Pancreas (tissue), 10 donors: ENCODE results near the gene C3orf22. TPM values are rescaled to one million over a fixed set of nuclear protein-coding genes. Genes with fewer than 3 reads are reported as not detected.
A peak's percentile ranks its signal among the peaks of the same experiment; 100 is the strongest.

Experiments used
- ATAC-seq, 4 donors: fragments of 200-7000 bp; cut with Tn5 transposase; one replicate each; pipeline versions ENCODE4 v1.8.0 to v1.9.1; 2020; ENCODE audit warnings: mild to moderate bottlenecking in 4 of 4, moderate library complexity in 4 of 4
- DNase-seq, 6 donors: peaks; one replicate each; pipeline ENCODE4 v3.0.0-alpha.2; 2020
- FAIRE-seq: peaks from 2 replicates; lab custom pipeline; 2012; peaks lifted over from hg19 to GRCh38; lab: Jason Lieb, UNC
- H3K27ac ChIP-seq, 4 donors: fragments of 200-600 bp; sonication (generic); 1 replicate in 3 of 4; 2 replicates in 1 of 4; pipeline versions ENCODE4 v1.5.0 to v1.8.0; 2020
- H3K27me3 ChIP-seq, 4 donors: fragments of 200-600 bp; one replicate each; pipeline ENCODE4 v1.8.0; 2021
- H3K36me3 ChIP-seq, 3 donors: fragments of 200-600 bp; sonication (generic) in 1 of 3; one replicate each; pipeline versions ENCODE4 v1.5.0 to v1.8.0; 2020 to 2021
- H3K4me1 ChIP-seq, 3 donors: fragments of 200-600 bp; one replicate each; pipeline ENCODE4 v1.8.0; 2021
- H3K4me3 ChIP-seq, 4 donors: fragments of 200-600 bp; sonication (generic) in 2 of 4; one replicate each; pipeline versions ENCODE4 v1.5.0 to v1.8.0; 2020 to 2021
- H3K9me3 ChIP-seq, 4 donors: fragments of 200-600 bp; one replicate each; pipeline ENCODE4 v1.8.0; 2021
- WGBS, 2 donors: extraction: QIAGEN DNeasy Blood & Tissue Kit; methylation state at CpG; one replicate each; pipeline ENCODE4 v1.1.7; 2013; 5-methylcytosine and 5-hydroxymethylcytosine counted together
- intact Hi-C, 3 donors: fragments of 100-400 bp; cut with DNase I; formaldehyde crosslinking; loops; one replicate each; pipeline versions ENCODE4 v1.11.1 to v1.14.2; 2022
- polyA plus RNA-seq, 2 donors: library from polyadenylated mRNA; stranded (reverse); fragments of 200-250 nt; gene quantifications; one replicate each; pipeline ENCODE4 v1.2.3, GENCODE V29; 2013
- total RNA-seq, 6 donors: library from RNA; stranded (reverse); fragmentation: NEBNext Ultra II Directional in 4 of 6; extraction: Animal tissue kit (Norgen Biotek cat#: 25700) in 4 of 6; gene quantifications; one replicate each; pipeline versions ENCODE4 v1.2.1 to v1.2.4, GENCODE V29; 2021 to 2023
- TF ChIP-seq, protein P1 (sequence below), 4 donors: fragments of 200-600 bp; sonication (generic) in 3 of 4; IDR thresholded peaks; one replicate each; pipeline versions ENCODE4 v1.5.0 to v1.8.0; 2021; ENCODE audit warnings: antibody characterized with exemption in 4 of 4
- donor health status: healthy with polysubstance abuse.
- donor health status: DM: no; HTN: no; CAD: no; lungs with moderate emphysema.
- donor health status: DM: no; HTN: no; CAD: no.
- donor health status: control.
- donor health status: control.
- donor health status: Bipolar disorder and iron deficiency.
- donor health status: DM: yes; HTN: yes; CAD: no.
- donor health status: DM: no; HTN: no; CAD: no.
- donor health status: DM: no; HTN: no; CAD: no.
- donor health status: DM: yes; HTN: yes; CAD: no.

The C3orf22 gene
- total and polyA plus RNA-seq, 8 donors: 0.09 TPM; not detected in 7

DNA sequence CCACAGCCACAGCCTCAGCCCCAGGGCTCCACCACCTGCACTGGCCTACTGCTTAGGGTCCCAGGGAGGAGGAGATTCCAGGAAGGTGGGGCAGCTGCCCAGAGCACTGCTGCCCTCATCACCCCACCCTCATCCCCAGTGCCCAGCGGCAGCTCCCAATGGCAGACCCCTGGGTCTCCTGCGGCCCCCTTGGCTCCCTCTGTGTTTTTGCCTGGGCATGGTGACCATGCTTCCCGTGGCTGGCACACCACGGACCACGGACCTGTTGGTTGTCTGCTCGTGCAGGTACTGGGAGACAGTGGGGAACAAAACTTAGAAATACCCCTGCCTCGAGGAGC is 32.1 kb downstream of the C3orf22 start:
- Histone ChIP-seq H3K4me1 (peaks cover 0 to 11% (median 4%) of the 10 kb centered on the region in 3 donors), H3K27me3 (no peaks in the 10 kb centered on the region), H3K4me3 (no peak overlapping the region), H3K27ac (no peak overlapping the region), H3K36me3 (no peaks in the 10 kb centered on the region), H3K9me3 (no peaks in the 10 kb centered on the region)
- TF ChIP-seq, protein P1, sequence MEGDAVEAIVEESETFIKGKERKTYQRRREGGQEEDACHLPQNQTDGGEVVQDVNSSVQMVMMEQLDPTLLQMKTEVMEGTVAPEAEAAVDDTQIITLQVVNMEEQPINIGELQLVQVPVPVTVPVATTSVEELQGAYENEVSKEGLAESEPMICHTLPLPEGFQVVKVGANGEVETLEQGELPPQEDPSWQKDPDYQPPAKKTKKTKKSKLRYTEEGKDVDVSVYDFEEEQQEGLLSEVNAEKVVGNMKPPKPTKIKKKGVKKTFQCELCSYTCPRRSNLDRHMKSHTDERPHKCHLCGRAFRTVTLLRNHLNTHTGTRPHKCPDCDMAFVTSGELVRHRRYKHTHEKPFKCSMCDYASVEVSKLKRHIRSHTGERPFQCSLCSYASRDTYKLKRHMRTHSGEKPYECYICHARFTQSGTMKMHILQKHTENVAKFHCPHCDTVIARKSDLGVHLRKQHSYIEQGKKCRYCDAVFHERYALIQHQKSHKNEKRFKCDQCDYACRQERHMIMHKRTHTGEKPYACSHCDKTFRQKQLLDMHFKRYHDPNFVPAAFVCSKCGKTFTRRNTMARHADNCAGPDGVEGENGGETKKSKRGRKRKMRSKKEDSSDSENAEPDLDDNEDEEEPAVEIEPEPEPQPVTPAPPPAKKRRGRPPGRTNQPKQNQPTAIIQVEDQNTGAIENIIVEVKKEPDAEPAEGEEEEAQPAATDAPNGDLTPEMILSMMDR (IDR thresholded peaks at IDR 0.05): no peak
- FAIRE-seq (no peak), ATAC-seq (no peak), DNase-seq (no peak)
- intact Hi-C loops: loop anchor here in 1 of 3 donors (10.0 kb wide), 1 partner anchor 928 kb away; no protein-coding TSS in a partner anchor
- 84 to 92% methylated on average over 7 of the region's 7 CpGs for WGBS, 2 donors

DNA sequence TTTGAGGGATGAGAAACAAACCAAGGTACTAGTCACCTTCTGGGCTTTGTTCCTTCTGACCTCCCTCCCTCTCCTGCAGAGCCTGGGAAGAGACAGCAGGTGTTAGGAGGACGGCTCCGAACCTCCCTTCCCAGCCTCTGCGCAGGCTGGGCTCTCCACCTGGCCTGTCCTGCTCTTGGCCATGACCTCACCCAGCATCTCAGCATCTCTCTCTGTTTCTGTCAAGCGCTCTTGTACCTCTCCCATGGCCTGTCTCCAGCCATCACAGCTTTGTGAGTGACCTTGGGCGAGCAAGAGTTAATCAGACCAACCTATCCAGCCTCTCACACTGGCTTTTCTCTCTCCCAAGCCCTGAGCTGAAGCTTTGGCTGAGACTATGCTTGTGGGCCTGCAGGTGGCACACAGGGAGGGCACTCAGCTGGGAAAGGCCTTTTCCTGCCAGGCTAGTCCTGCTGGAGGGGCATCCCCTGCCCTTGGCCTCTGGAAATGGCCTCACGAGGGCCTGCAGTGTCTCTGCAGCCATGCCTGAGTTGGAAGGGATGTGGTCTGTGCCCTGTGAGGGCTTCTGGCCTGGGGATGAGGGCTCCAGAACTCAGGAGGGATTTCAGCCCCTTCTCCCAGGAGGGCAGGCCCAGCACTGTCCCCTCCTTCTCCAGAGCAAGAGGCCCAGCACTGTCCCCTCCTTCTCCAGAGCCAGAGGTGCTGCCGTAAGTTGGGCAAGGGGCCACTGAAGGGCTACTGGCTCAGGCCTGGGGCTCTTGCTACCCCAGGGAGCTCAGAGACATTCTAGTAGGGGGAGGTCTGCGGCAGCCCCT is 32.7 kb downstream of the C3orf22 start:
- peaks cover 0 to 11% (median 4%) of the 10 kb centered on the region in 3 donors for H3K4me1 ChIP-seq
- TF ChIP-seq, protein P1 (IDR thresholded peaks at IDR 0.05): no peak
- no peaks in the 10 kb centered on the region for H3K27me3 ChIP-seq
- intact Hi-C loops: loop anchor here in 1 of 3 donors (10.0 kb wide), 1 partner anchor 929 kb away; no protein-coding TSS in a partner anchor
- ATAC-seq (no peak), DNase-seq (peak in 3 of 6 donors; percentile 5 to 50 (median 45)), FAIRE-seq (no peak)
- no peak overlapping the region for H3K27ac ChIP-seq
- no peak overlapping the region for H3K4me3 ChIP-seq
- no peaks in the 10 kb centered on the region for H3K36me3 ChIP-seq
- no peaks in the 10 kb centered on the region for H3K9me3 ChIP-seq
- WGBS, 2 donors: 86 to 87% methylated on average over 8 of the region's 8 CpGs

DNA sequence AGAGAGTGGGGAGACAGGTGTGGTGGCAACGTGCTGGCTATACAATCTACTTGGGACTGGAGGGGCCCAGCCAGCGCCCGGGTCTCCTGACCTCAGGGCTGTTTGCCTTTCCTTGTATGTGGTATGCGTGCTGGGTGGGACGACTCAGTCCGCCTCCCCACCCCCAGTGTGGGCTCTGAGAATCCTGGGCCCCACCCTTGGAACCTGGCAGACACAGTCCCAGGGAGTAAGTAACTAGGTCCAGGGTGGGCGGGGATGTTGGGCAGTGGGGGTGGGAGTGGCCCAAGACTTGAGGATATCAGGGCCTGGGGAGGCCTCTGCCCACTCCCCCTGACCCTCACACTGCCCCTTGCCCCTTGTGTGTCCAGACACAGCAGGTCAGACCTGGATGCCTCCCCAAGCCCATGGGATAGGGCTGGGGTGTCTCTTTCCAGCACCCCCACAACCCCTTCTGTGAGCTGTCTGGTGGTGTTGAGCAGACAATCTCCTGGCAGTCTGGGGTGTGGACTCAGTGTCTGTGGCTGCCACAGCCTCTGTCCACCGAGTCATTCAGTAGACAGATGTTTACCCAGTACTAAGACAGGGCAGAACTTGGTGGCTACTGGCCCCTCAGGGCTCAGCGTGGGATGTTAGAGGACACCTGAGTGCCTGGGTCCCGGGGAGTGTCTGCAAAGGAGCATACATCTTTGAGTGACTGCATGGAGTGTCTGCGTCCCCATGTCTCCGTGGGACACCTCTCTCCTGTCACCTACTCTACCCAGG is 33.5 kb downstream of the C3orf22 start:
- Histone ChIP-seq H3K4me1 (peaks cover 0 to 11% (median 4%) of the 10 kb centered on the region in 3 donors), H3K27ac (no peak overlapping the region), H3K4me3 (no peak overlapping the region), H3K27me3 (no peaks in the 10 kb centered on the region), H3K9me3 (no peaks in the 10 kb centered on the region), H3K36me3 (no peaks in the 10 kb centered on the region)
- DNase-seq: peak in 3 of 6 donors; percentile 11 to 59 (median 43)
- intact Hi-C loops: loop anchor here in 1 of 3 donors (10.0 kb wide), 1 partner anchor 930 kb away; no protein-coding TSS in a partner anchor
- FAIRE-seq: no peak
- TF ChIP-seq, protein P1 (IDR thresholded peaks at IDR 0.05): no peak
- WGBS, 2 donors: 76 to 84% methylated on average over 12 of the region's 12 CpGs
- ATAC-seq: no peak

- TF ChIP-seq, protein P1 (IDR thresholded peaks at IDR 0.05): no peak
- FAIRE-seq: no peak
- WGBS, 2 donors: 4 to 6% methylated on average over 24 to 31 of the region's 31 CpGs
Measured at GRCh38 chr3:126524429-126524988, 34.2 kb downstream of the C3orf22 start.

More at GRCh38 chr3:126524429-126524988, 34.2 kb downstream of the C3orf22 start:
- Histone ChIP-seq H3K9me3 (no peaks in the 10 kb centered on the region), H3K27ac (no peak overlapping the region), H3K27me3 (no peaks in the 10 kb centered on the region), H3K36me3 (no peaks in the 10 kb centered on the region), H3K4me3 (peak overlapping the region; percentile 18 to 52 (median 27)), H3K4me1 (peaks cover 0 to 10% (median 4%) of the 10 kb centered on the region in 3 donors)
- ATAC-seq (no peak), DNase-seq (peak in 1 of 6 donors; percentile 70)
- intact Hi-C loops: loop anchor here in 1 of 3 donors (10.0 kb wide), 1 partner anchor 930 kb away; no protein-coding TSS in a partner anchor
